GM19397 (cell line): ENCODE results near the gene COL9A3.

Source experiments
- ATAC-seq: cut with Tn5 transposase; IDR thresholded peaks from one replicate; pipeline ENCODE4 v1.9.1; 2021; ENCODE audit warnings: mild to moderate bottlenecking, moderate library complexity; ENCODE audit not compliant: unreplicated experiment

Gene COL9A3

GRCh38 chr20:62796699-62797491 is 20.0 kb upstream of the COL9A3 start:
- no peak for ATAC-seq

- ATAC-seq = no peak
Measured at GRCh38 chr20:62797671-62798532, 18.9 kb upstream of the COL9A3 start.

- no peak for ATAC-seq
Measured at GRCh38 chr20:62799036-62799435, 17.8 kb upstream of the COL9A3 start.

GRCh38 chr20:62799459-62799858 is 17.4 kb upstream of the COL9A3 start:
- no peak for ATAC-seq

GRCh38 chr20:62799873-62800272 is 17.0 kb upstream of the COL9A3 start:
- ATAC-seq = no peak

- ATAC-seq = no peak
Measured at GRCh38 chr20:62800314-62801259, 16.3 kb upstream of the COL9A3 start.

GRCh38 chr20:62801284-62802010 is 15.4 kb upstream of the COL9A3 start:
- ATAC-seq = no peak

- ATAC-seq = no peak
Measured at GRCh38 chr20:62802026-62802712, 14.7 kb upstream of the COL9A3 start.

- no peak for ATAC-seq
Measured at GRCh38 chr20:62804021-62804626, 12.7 kb upstream of the COL9A3 start.

GRCh38 chr20:62804627-62805154 is 12.2 kb upstream of the COL9A3 start, which contains the start of gene OGFR:
TSS of gene OGFR (plus strand) at chr20:62804835. CDS start at chr20:62804860, 25 bp downstream.
- no peak for ATAC-seq

- no peak for ATAC-seq
Measured at GRCh38 chr20:62805155-62805710, 11.6 kb upstream of the COL9A3 start.

GRCh38 chr20:62805711-62806382 is 11.0 kb upstream of the COL9A3 start:
- no peak for ATAC-seq

- no peak for ATAC-seq
Measured at GRCh38 chr20:62806383-62807050, 10.3 kb upstream of the COL9A3 start.

GRCh38 chr20:62807444-62808210 is 9.2 kb upstream of the COL9A3 start:
- ATAC-seq = no peak

GRCh38 chr20:62808211-62808865 is 8.5 kb upstream of the COL9A3 start:
- no peak for ATAC-seq
